ENCODE measurements around the gene MYOZ2. TPM values are rescaled to one million over a fixed set of nuclear protein-coding genes. Genes with fewer than 3 reads are reported as not detected.
"Not testable (repeated sequence)": the region's sequence is repeated elsewhere in the genome, so short reads cannot be mapped to it uniquely, and the experiment has no call there.

Gene MYOZ2
- total RNA-seq, 1 donor from 2014 or later = 0.49 TPM

DNA sequence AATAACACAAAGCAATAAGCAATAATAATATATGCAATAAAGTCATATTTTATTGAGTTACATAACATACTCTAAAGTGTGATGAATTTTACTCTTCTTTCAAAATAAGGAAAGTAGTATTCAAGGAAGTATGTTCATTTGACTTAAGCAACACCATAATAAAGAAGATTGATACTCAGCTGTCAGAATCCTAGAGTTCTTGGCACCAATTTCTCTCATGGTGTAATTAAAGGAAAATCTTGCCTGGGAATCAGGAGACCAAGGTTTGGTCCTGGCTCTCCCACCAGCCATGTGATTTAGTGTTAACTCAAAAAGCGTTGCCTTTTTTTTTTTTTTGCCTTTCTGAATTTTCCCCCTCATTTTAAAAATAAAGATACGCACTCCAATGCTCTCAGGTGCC lies 17.1 kb downstream of the MYOZ2 start:
- Histone ChIP-seq H3K36me3 (no peaks in the 10 kb centered on the region), H3K27ac (no peak overlapping the region), H3K27me3 (no peaks in the 10 kb centered on the region), H3K4me1 (no peaks in the 10 kb centered on the region), H3K4me3 (no peak overlapping the region), H3K9me3 (no peaks in the 10 kb centered on the region)
- intact Hi-C loops (cut with DNase I) = no loop called here
- no peak for DNase-seq (ENCODE audit: extremely low spot score in 2 of 2)
- TF ChIP-seq POLR2A (IDR thresholded peaks at IDR 0.05) = no peak
- no peak for TF ChIP-seq POLR2AphosphoS5 (IDR thresholded peaks at IDR 0.05; ENCODE audit: insufficient read depth in 1 of 2, low read depth in 1 of 2)
- TF ChIP-seq, protein P1, sequence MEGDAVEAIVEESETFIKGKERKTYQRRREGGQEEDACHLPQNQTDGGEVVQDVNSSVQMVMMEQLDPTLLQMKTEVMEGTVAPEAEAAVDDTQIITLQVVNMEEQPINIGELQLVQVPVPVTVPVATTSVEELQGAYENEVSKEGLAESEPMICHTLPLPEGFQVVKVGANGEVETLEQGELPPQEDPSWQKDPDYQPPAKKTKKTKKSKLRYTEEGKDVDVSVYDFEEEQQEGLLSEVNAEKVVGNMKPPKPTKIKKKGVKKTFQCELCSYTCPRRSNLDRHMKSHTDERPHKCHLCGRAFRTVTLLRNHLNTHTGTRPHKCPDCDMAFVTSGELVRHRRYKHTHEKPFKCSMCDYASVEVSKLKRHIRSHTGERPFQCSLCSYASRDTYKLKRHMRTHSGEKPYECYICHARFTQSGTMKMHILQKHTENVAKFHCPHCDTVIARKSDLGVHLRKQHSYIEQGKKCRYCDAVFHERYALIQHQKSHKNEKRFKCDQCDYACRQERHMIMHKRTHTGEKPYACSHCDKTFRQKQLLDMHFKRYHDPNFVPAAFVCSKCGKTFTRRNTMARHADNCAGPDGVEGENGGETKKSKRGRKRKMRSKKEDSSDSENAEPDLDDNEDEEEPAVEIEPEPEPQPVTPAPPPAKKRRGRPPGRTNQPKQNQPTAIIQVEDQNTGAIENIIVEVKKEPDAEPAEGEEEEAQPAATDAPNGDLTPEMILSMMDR (IDR thresholded peaks at IDR 0.05) = no peak

DNA sequence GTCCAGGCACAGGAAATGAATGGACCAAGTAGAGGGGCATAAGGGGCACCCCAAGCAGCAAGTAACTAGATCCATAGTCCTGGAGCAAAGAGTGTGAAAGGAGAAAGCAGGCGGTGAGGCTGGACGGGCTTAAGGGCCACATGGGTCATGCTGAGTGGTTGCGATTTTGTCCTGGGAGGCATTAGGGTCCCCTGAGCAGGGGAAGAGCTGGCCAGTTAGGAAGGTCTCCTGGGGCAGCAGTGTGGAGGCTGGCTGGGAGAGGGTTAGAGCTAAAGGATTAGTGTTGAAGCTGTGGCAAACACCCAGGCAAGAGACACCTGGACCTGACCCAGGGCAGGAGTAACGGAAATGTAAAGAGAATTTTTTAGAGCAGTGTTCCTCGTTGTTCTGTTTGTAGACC lies 26.5 kb downstream of the MYOZ2 start:
- Histone ChIP-seq H3K4me1 (no peaks in the 10 kb centered on the region), H3K36me3 (no peaks in the 10 kb centered on the region), H3K27ac (no peak overlapping the region), H3K4me3 (no peak overlapping the region), H3K27me3 (no peaks in the 10 kb centered on the region), H3K9me3 (no peaks in the 10 kb centered on the region)
- intact Hi-C loops (cut with DNase I) = no loop called here
- DNase-seq (ENCODE audit: extremely low spot score in 2 of 2) = no peak
- TF ChIP-seq POLR2AphosphoS5 (IDR thresholded peaks at IDR 0.05; ENCODE audit: insufficient read depth in 1 of 2, low read depth in 1 of 2) = no peak
- TF ChIP-seq POLR2A (IDR thresholded peaks at IDR 0.05) = no peak
- TF ChIP-seq, protein P1 (IDR thresholded peaks at IDR 0.05) = no peak

DNA sequence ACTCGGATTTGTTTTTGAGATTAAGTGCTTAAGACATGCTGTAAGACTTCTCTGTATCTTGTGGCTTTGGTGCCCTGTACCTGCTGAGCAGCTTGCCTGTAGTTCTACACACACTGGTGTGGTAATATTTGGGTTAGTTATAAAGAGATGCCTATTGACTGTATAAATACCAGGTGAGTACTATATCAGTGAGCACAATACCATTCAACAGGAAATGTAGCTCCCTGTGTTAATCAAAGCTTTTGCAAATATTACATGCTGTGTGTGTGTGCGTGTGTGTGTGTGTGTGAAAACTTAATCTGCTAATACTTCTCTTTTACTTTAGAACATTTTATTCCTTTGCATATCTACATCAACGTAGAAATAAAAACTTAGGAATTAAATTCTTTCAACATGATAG lies 30.1 kb downstream of the MYOZ2 start:
- no peak for TF ChIP-seq POLR2A (IDR thresholded peaks at IDR 0.05)
- no peak for TF ChIP-seq POLR2AphosphoS5 (IDR thresholded peaks at IDR 0.05; ENCODE audit: insufficient read depth in 1 of 2, low read depth in 1 of 2)
- TF ChIP-seq, protein P1 (IDR thresholded peaks at IDR 0.05) = no peak
- Histone ChIP-seq H3K27ac (no peak overlapping the region), H3K27me3 (no peaks in the 10 kb centered on the region), H3K4me3 (no peak overlapping the region), H3K36me3 (no peaks in the 10 kb centered on the region), H3K9me3 (no peaks in the 10 kb centered on the region), H3K4me1 (no peaks in the 10 kb centered on the region)
- no peak for DNase-seq (ENCODE audit: extremely low spot score in 2 of 2)
- intact Hi-C loops (cut with DNase I) = no loop called here

DNA sequence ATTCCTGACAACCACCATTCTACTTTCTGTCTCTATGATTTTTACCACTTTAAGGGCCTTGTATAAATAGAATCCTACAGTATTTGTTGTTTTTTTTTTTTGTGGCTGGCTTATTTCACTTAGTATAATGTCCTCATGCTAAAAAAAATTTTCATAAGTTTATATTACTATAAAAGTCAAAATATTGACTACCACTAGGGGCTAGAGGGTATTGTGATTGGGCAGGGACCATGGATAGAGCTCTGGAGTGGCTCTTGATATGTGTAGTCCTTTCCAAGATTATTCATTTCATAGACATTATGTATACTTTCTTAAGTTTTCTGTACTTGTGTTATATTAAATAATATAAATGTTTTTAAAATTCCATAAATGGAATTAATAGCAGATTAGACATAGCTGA lies 34.6 kb downstream of the MYOZ2 start:
- TF ChIP-seq POLR2A (IDR thresholded peaks at IDR 0.05) (no peak), POLR2AphosphoS5 (IDR thresholded peaks at IDR 0.05; ENCODE audit: insufficient read depth in 1 of 2, low read depth in 1 of 2) (no peak)
- TF ChIP-seq, protein P1 (IDR thresholded peaks at IDR 0.05) = no peak
- no peaks in the 10 kb centered on the region for H3K27me3 ChIP-seq
- intact Hi-C loops (cut with DNase I) = no loop called here

DNA sequence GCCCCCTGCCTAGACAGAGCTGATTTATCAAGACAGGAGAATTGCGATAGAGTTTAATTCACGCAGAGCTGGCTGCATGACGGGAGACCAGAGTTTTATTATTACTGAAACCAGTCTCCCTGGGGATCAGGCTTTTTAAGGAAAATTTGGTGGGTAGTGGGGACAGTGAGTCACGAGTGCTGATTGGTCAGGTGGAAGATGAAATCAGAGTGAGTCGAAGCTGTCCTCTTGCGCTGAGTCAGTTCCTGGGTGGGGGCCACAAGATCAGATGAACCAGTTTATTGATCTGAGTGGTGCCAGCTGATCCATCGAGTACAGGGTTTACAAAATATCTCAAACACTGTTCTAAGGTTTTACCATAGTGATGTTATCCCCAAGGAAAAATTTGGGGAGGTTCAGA lies 36.6 kb downstream of the MYOZ2 start:
- no peaks in the 10 kb centered on the region for H3K27me3 ChIP-seq
- H3K4me1 ChIP-seq = no peaks in the 10 kb centered on the region
- TF ChIP-seq POLR2AphosphoS5 (IDR thresholded peaks at IDR 0.05; ENCODE audit: insufficient read depth in 1 of 2, low read depth in 1 of 2) (no peak), POLR2A (IDR thresholded peaks at IDR 0.05) (no peak)
- TF ChIP-seq, protein P1 (IDR thresholded peaks at IDR 0.05) = no peak
- no peak overlapping the region for H3K27ac ChIP-seq
- intact Hi-C loops (cut with DNase I) = no loop called here
- no peak for DNase-seq (ENCODE audit: extremely low spot score in 2 of 2)
- no peak overlapping the region for H3K4me3 ChIP-seq
- no peaks in the 10 kb centered on the region for H3K36me3 ChIP-seq
- no peaks in the 10 kb centered on the region for H3K9me3 ChIP-seq

More for the DNA sequence above, 34.6 kb downstream of the MYOZ2 start:
- no peak for DNase-seq (ENCODE audit: extremely low spot score in 2 of 2)
- no peaks in the 10 kb centered on the region for H3K4me1 ChIP-seq
- no peaks in the 10 kb centered on the region for H3K36me3 ChIP-seq
- no peak overlapping the region for H3K4me3 ChIP-seq
- H3K9me3 ChIP-seq = no peaks in the 10 kb centered on the region
- H3K27ac ChIP-seq = no peak overlapping the region

DNA sequence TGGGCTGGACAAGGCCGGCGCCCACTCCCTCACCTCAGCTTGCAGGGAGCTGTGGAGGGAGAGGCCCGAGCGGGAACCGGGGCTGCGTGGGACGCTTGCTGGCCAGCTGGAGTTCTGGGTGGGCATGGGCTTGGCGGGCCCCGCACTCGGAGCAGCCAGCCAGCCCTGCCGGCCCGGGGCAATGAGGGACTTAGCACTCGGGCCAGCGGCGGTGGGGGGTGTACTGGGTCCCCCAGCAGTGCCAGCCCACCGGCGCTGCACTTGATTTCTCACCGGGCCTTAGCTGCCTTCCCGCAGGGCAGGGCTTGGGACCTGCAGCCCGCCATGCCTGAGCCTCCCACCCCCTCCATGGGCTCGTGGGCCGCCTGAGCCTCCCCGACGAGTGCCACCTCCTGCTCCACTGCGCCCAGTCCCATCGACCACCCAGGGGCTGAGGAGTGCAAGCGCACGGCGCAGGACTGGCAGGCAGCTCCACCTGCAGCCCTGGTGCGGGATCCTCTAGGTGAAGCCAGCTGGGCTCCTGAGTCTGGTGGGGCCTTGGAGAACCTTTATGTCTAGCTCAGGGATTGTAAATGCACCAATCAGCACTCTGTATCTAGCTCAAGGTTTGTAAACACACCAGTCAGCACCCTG lies 38.2 kb downstream of the MYOZ2 start:
- H3K27ac ChIP-seq; H3K4me1 ChIP-seq; H3K27me3 ChIP-seq; H3K36me3 ChIP-seq; H3K9me3 ChIP-seq; intact Hi-C loops (cut with DNase I); H3K4me3 ChIP-seq; DNase-seq (ENCODE audit: extremely low spot score in 2 of 2): not testable (repeated sequence)
